Naive thymus-derived CD4-positive, alpha-beta T cell (primary cell): ENCODE results near the gene SLC37A1. TPM values are rescaled to one million over a fixed set of nuclear protein-coding genes. Genes with fewer than 3 reads are reported as not detected.
A peak's percentile ranks its signal among the peaks of the same experiment; 100 is the strongest.
"Not testable (repeated sequence)": the region's sequence is repeated elsewhere in the genome, so short reads cannot be mapped to it uniquely, and the experiment has no call there.

Source experiments
- ATAC-seq: fragments of 150-1000 bp; cut with Tn5 transposase; 2 replicates; pipeline ENCODE4 v1.10.0; 2021; ENCODE audit warnings: mild to moderate bottlenecking, moderate library complexity
- CTCF ChIA-PET: fragments of 350-600 bp; sonication (Branson Sonifier 250); formaldehyde crosslinking; loops from one replicate; lab custom pipeline; 2021; ENCODE audit warnings: antibody characterized with exemption; lab: Charles Lee
- POLR2A ChIA-PET: fragments of 350-600 bp; sonication (Branson Sonifier 250); formaldehyde crosslinking; loops from one replicate; lab custom pipeline; 2021; ENCODE audit warnings: antibody characterized with exemption, inconsistent platforms; lab: Charles Lee
- DNase-seq, 9 donors: peaks; one replicate each; pipeline versions ENCODE4 v3.0.0 to v3.0.0-alpha.2; 2020 to 2022; ENCODE audit warnings: mixed read lengths in 1 of 9
- H3K27ac ChIP-seq: one replicate; pipeline ENCODE4 v1.7.0; 2013; ENCODE audit warnings: mild to moderate bottlenecking, low read depth, low read length, moderate library complexity
- H3K27me3 ChIP-seq, 2 donors: one replicate each; pipeline ENCODE4 v1.7.0; 2013; ENCODE audit warnings: low read length in 2 of 2, mild to moderate bottlenecking in 2 of 2, moderate library complexity in 2 of 2; ENCODE audit not compliant: control insufficient read depth in 2 of 2, insufficient read depth in 2 of 2
- H3K36me3 ChIP-seq, 3 experiments: 1 replicate in 2 of 3; 2 replicates in 1 of 3; pipeline ENCODE4 v1.7.0; 2013; ENCODE audit warnings: low read length in 3 of 3, mild to moderate bottlenecking in 3 of 3, moderate library complexity in 1 of 3; ENCODE audit not compliant: insufficient read depth in 3 of 3, control insufficient read depth in 2 of 3
- H3K4me1 ChIP-seq, 2 donors: one replicate each; pipeline ENCODE4 v1.7.0; 2013; ENCODE audit warnings: low read length in 2 of 2, mild to moderate bottlenecking in 2 of 2, moderate library complexity in 1 of 2; ENCODE audit not compliant: control insufficient read depth in 2 of 2, insufficient read depth in 2 of 2
- H3K4me3 ChIP-seq: 2 replicates; pipeline ENCODE4 v1.7.0; 2013; ENCODE audit warnings: mild to moderate bottlenecking, low read length
- H3K9me3 ChIP-seq, 3 experiments: 1 replicate in 2 of 3; 2 replicates in 1 of 3; pipeline ENCODE4 v1.7.0; 2013; ENCODE audit warnings: low read length in 3 of 3; ENCODE audit not compliant: control insufficient read depth in 2 of 3
- H3K27ac Mint-ChIP-seq, 9 donors: one replicate each; pipeline ENCODE4 v1.8.0; 2020 to 2022; ENCODE audit warnings: mixed read lengths in 9 of 9, mild to moderate bottlenecking in 8 of 9, moderate library complexity in 5 of 9, inconsistent platforms in 2 of 9
- H3K27me3 Mint-ChIP-seq, 5 donors: one replicate each; pipeline ENCODE4 v1.8.0; 2021 to 2022; ENCODE audit warnings: mixed read lengths in 5 of 5, mild to moderate bottlenecking in 1 of 5
- H3K36me3 Mint-ChIP-seq, 5 donors: one replicate each; pipeline ENCODE4 v1.8.0; 2020 to 2022; ENCODE audit warnings: mixed read lengths in 5 of 5, mild to moderate bottlenecking in 3 of 5, inconsistent platforms in 1 of 5
- H3K4me1 Mint-ChIP-seq, 7 donors: one replicate each; pipeline ENCODE4 v1.8.0; 2020 to 2022; ENCODE audit warnings: mixed read lengths in 7 of 7, mild to moderate bottlenecking in 3 of 7, inconsistent platforms in 1 of 7
- H3K4me3 Mint-ChIP-seq, 10 donors: one replicate each; pipeline ENCODE4 v1.8.0; 2020 to 2022; ENCODE audit warnings: mild to moderate bottlenecking in 10 of 10, mixed read lengths in 10 of 10, moderate library complexity in 6 of 10, inconsistent platforms in 2 of 10
- H3K9me3 Mint-ChIP-seq, 11 donors: one replicate each; pipeline ENCODE4 v1.8.0; 2020 to 2022; ENCODE audit warnings: mixed read lengths in 11 of 11, mild to moderate bottlenecking in 4 of 11, inconsistent platforms in 1 of 11, moderate library complexity in 1 of 11
- intact Hi-C, 2 donors: fragments of 100-400 bp; cut with micrococcal nuclease; formaldehyde crosslinking; loops; one replicate each; pipeline ENCODE4 v1.15.1; 2023
- polyA plus RNA-seq, 2 donors: library from polyadenylated mRNA; unstranded; fragments of 300-500 nt; fragmentation: Illumina TruSeq; gene quantifications; one replicate each; pipeline ENCODE4 v1.2.3, GENCODE V29; 2021
- total RNA-seq, 6 experiments: library from RNA in 5 of 6; stranded (reverse) in 5 of 6; gene quantifications; 1 replicate in 5 of 6; 2 replicates in 1 of 6; pipeline ENCODE4 v1.2.3 and lab custom pipeline; 2021 to 2026

The SLC37A1 gene
- total and polyA plus RNA-seq, 7 experiments from 2014 or later = 4.4 to 23.2 (median 15.8) TPM

GRCh38 chr21:42467140-42467983 is 46.3 kb upstream of the SLC37A1 start:
- Histone ChIP-seq H3K27me3 (no peaks in the 10 kb centered on the region), H3K4me1 (peaks cover 18 to 31% of the 10 kb centered on the region in 2 donors), H3K4me3 (no peak overlapping the region), H3K9me3 (no peaks in the 10 kb centered on the region), H3K36me3 (no peaks in the 10 kb centered on the region), H3K27ac (no peak overlapping the region)
- Mint-ChIP-seq H3K4me1 (peaks cover 31 to 45% (median 40%) of the 10 kb centered on the region in 7 donors), H3K9me3 (peaks cover 0 to 4% (median 0%) of the 10 kb centered on the region in 11 donors), H3K4me3 (no peak overlapping the region), H3K27ac (peak overlapping the region in 3 of 9 donors; percentile 44 to 75 (median 48)), H3K36me3 (peaks cover 0 to 7% (median 0%) of the 10 kb centered on the region in 5 donors), H3K27me3 (peaks cover 0 to 14% (median 0%) of the 10 kb centered on the region in 5 donors)
- CTCF ChIA-PET = interaction anchor here (0.9 kb wide), 1 partner anchor 17 kb away, joined by 5 read pairs; no protein-coding TSS in a partner anchor
- POLR2A ChIA-PET = interaction anchor here (1.2 kb wide), 1 partner anchor 34 kb away, joined by 3 read pairs; no protein-coding TSS in a partner anchor
- ATAC-seq = no peak
- DNase-seq = no peak
- intact Hi-C loops = loop anchor here (1.0 to 5.0 kb wide), 3 partner anchors 47 to 70 kb away; no protein-coding TSS in a partner anchor

GRCh38 chr21:42468491-42469131 is 45.0 kb upstream of the SLC37A1 start:
- H3K36me3 ChIP-seq = no peaks in the 10 kb centered on the region

GRCh38 chr21:42469272-42469671 is 44.4 kb upstream of the SLC37A1 start:
- Histone ChIP-seq H3K9me3 (no peaks in the 10 kb centered on the region), H3K27ac (no peak overlapping the region), H3K4me3 (no peak overlapping the region), H3K4me1 (peaks cover 13 to 14% of the 10 kb centered on the region in 2 donors), H3K36me3 (no peaks in the 10 kb centered on the region), H3K27me3 (no peaks in the 10 kb centered on the region)
- H3K27ac Mint-ChIP-seq = peak overlapping the region in 1 of 9 donors; percentile 74
- H3K4me3 Mint-ChIP-seq = no peak overlapping the region
- DNase-seq = no peak
- CTCF ChIA-PET = no interaction called here
- intact Hi-C loops = loop anchor here in 1 of 2 donors (5.0 kb wide), 1 partner anchor 68 kb away; no protein-coding TSS in a partner anchor
- no peaks in the 10 kb centered on the region for H3K9me3 Mint-ChIP-seq
- H3K36me3 Mint-ChIP-seq = peaks cover 0 to under 1% (median 0%) of the 10 kb centered on the region in 5 donors
- POLR2A ChIA-PET = interaction anchor here (0.7 kb wide), 1 partner anchor 236 kb away, joined by 4 read pairs; no protein-coding TSS in a partner anchor
- H3K4me1 Mint-ChIP-seq = peaks cover 16 to 28% (median 22%) of the 10 kb centered on the region in 7 donors
- no peak for ATAC-seq
- H3K27me3 Mint-ChIP-seq = peaks cover 0 to 14% (median 0%) of the 10 kb centered on the region in 5 donors

More at GRCh38 chr21:42468491-42469131, 45.0 kb upstream of the SLC37A1 start:
- no peak overlapping the region for H3K4me3 Mint-ChIP-seq
- peaks cover 18 to 20% of the 10 kb centered on the region in 2 donors for H3K4me1 ChIP-seq
- H3K4me1 Mint-ChIP-seq = peaks cover 23 to 34% (median 28%) of the 10 kb centered on the region in 7 donors
- no peaks in the 10 kb centered on the region for H3K27me3 ChIP-seq
- intact Hi-C loops = loop anchor here in 1 of 2 donors (5.0 kb wide), 1 partner anchor 69 kb away; no protein-coding TSS in a partner anchor
- peak overlapping the region in 1 of 9 donors; percentile 19 for H3K27ac Mint-ChIP-seq
- DNase-seq (no peak), ATAC-seq (no peak)
- H3K4me3 ChIP-seq = no peak overlapping the region
- peaks cover 0 to 14% (median 0%) of the 10 kb centered on the region in 5 donors for H3K27me3 Mint-ChIP-seq
- ChIA-PET POLR2A (no interaction called here), CTCF (interaction anchor here (0.9 kb wide), 1 partner anchor 18 kb away, joined by 5 read pairs; no protein-coding TSS in a partner anchor)
- H3K27ac ChIP-seq = no peak overlapping the region
- H3K9me3 Mint-ChIP-seq = peaks cover 0 to 3% (median 0%) of the 10 kb centered on the region in 11 donors
- no peaks in the 10 kb centered on the region for H3K9me3 ChIP-seq
- H3K36me3 Mint-ChIP-seq = peaks cover 0 to 4% (median 0%) of the 10 kb centered on the region in 5 donors

GRCh38 chr21:42469726-42470125 is 43.9 kb upstream of the SLC37A1 start:
- H3K9me3 ChIP-seq, H3K4me1 ChIP-seq, H3K9me3 Mint-ChIP-seq, H3K4me3 Mint-ChIP-seq, ATAC-seq, H3K27ac Mint-ChIP-seq, H3K27me3 ChIP-seq, H3K36me3 Mint-ChIP-seq, DNase-seq, CTCF ChIA-PET, H3K36me3 ChIP-seq, H3K4me3 ChIP-seq, H3K27ac ChIP-seq: not testable (repeated sequence)
- H3K27me3 Mint-ChIP-seq = peaks cover 0 to 14% (median 0%) of the 10 kb centered on the region in 5 donors
- peaks cover 13 to 25% (median 17%) of the 10 kb centered on the region in 7 donors for H3K4me1 Mint-ChIP-seq
- intact Hi-C loops = loop anchor here in 1 of 2 donors (5.0 kb wide), 1 partner anchor 68 kb away; no protein-coding TSS in a partner anchor
- POLR2A ChIA-PET = interaction anchor here (0.7 kb wide), 1 partner anchor 235 kb away, joined by 4 read pairs; no protein-coding TSS in a partner anchor

GRCh38 chr21:42471206-42471605 is 42.4 kb upstream of the SLC37A1 start:
- peaks cover 0 to 14% (median 0%) of the 10 kb centered on the region in 5 donors for H3K27me3 Mint-ChIP-seq
- ATAC-seq (no peak), DNase-seq (no peak)
- ChIA-PET POLR2A (no interaction called here), CTCF (no interaction called here)
- H3K9me3 ChIP-seq = no peaks in the 10 kb centered on the region
- no peaks in the 10 kb centered on the region for H3K27me3 ChIP-seq
- H3K27ac ChIP-seq = no peak overlapping the region
- H3K4me1 Mint-ChIP-seq = peaks cover 0 to 13% (median 6%) of the 10 kb centered on the region in 7 donors
- peak overlapping the region in 1 of 9 donors; percentile 2 for H3K27ac Mint-ChIP-seq
- H3K36me3 ChIP-seq = no peaks in the 10 kb centered on the region
- no peaks in the 10 kb centered on the region for H3K9me3 Mint-ChIP-seq
- H3K4me3 Mint-ChIP-seq = no peak overlapping the region
- intact Hi-C loops = no loop called here
- H3K36me3 Mint-ChIP-seq = no peaks in the 10 kb centered on the region
- no peak overlapping the region for H3K4me3 ChIP-seq
- no peaks in the 10 kb centered on the region for H3K4me1 ChIP-seq

- H3K9me3 ChIP-seq = no peaks in the 10 kb centered on the region
- no peak overlapping the region for H3K4me3 Mint-ChIP-seq
- no peak for DNase-seq
- no peaks in the 10 kb centered on the region for H3K27me3 ChIP-seq
- POLR2A ChIA-PET = no interaction called here
- intact Hi-C loops = no loop called here
- no peak overlapping the region for H3K27ac Mint-ChIP-seq
- no peak overlapping the region for H3K4me3 ChIP-seq
- CTCF ChIA-PET = no interaction called here
- H3K9me3 Mint-ChIP-seq = no peaks in the 10 kb centered on the region
- no peaks in the 10 kb centered on the region for H3K36me3 ChIP-seq
- H3K4me1 Mint-ChIP-seq = peaks cover 0 to 10% (median 6%) of the 10 kb centered on the region in 7 donors
- H3K4me1 ChIP-seq = no peaks in the 10 kb centered on the region
- no peak for ATAC-seq
- H3K27ac ChIP-seq = no peak overlapping the region
- no peaks in the 10 kb centered on the region for H3K36me3 Mint-ChIP-seq
- H3K27me3 Mint-ChIP-seq = peaks cover 0 to 14% (median 0%) of the 10 kb centered on the region in 5 donors
Measured at GRCh38 chr21:42471716-42472330, 41.8 kb upstream of the SLC37A1 start.
